Ascending aorta (tissue), 2 donors: ENCODE results near the gene ACOXL. TPM values are rescaled to one million over a fixed set of nuclear protein-coding genes. Genes with fewer than 3 reads are reported as not detected.

Source experiments
- DNase-seq, 2 donors: peaks; one replicate each; pipeline ENCODE4 v3.0.0-alpha.2; 2019; ENCODE audit warnings: low spot score in 2 of 2
- H3K27ac ChIP-seq, 2 donors: fragments of 200-600 bp; sonication (generic); one replicate each; pipeline ENCODE4 v1.5.1; 2016 to 2017; ENCODE audit warnings: mild to moderate bottlenecking in 1 of 2
- H3K27me3 ChIP-seq: fragments of 200-600 bp; sonication (generic); one replicate; pipeline ENCODE4 v1.5.1; 2017
- H3K36me3 ChIP-seq, 2 donors: fragments of 200-600 bp; sonication (generic); one replicate each; pipeline ENCODE4 v1.5.1; 2016
- H3K4me1 ChIP-seq, 2 donors: fragments of 200-600 bp; sonication (generic); one replicate each; pipeline ENCODE4 v1.5.1; 2016 to 2017; ENCODE audit warnings: mild to moderate bottlenecking in 1 of 2
- H3K4me3 ChIP-seq, 2 donors: fragments of 200-600 bp; sonication (generic); one replicate each; pipeline ENCODE4 v1.5.1; 2016 to 2017; ENCODE audit warnings: mild to moderate bottlenecking in 1 of 2
- H3K9me3 ChIP-seq, 2 donors: fragments of 200-600 bp; sonication (generic); one replicate each; pipeline ENCODE4 v1.5.1; 2016
- CTCF ChIP-seq, 3 experiments: fragments of 200-600 bp in 2 of 3; fragments of 450-650 bp in 1 of 3; sonication (generic) in 2 of 3; IDR thresholded peaks; one replicate each; pipeline ENCODE4 v1.5.1; 2016 to 2019; ENCODE audit warnings: antibody characterized with exemption in 3 of 3, mild to moderate bottlenecking in 1 of 3, moderate library complexity in 1 of 3
- intact Hi-C: fragments of 100-400 bp; cut with DNase I; formaldehyde crosslinking; loops from one replicate; pipeline ENCODE4 v1.15.1; 2023
- total RNA-seq: library from RNA; depleted of rRNA; stranded (reverse); fragments of >200 nt; gene quantifications from one replicate; pipeline ENCODE4 v1.1.0, GENCODE V29; 2016

The ACOXL gene
- total RNA-seq, 1 donor from 2014 or later, result not detected

GRCh38 chr2:110774701-110775100, 42.3 kb downstream of the ACOXL start:
- Histone ChIP-seq H3K9me3 (no peaks in the 10 kb centered on the region), H3K4me1 (peaks cover 0 to 12% of the 10 kb centered on the region in 2 donors), H3K4me3 (no peak overlapping the region), H3K27me3 (no peaks in the 10 kb centered on the region), H3K27ac (no peak overlapping the region), H3K36me3 (no peaks in the 10 kb centered on the region)
- no peak for TF ChIP-seq CTCF (IDR thresholded peaks at IDR 0.05)
- intact Hi-C loops, result no loop called here
- no peak for DNase-seq

- Histone ChIP-seq H3K4me3 (no peak overlapping the region), H3K9me3 (no peaks in the 10 kb centered on the region), H3K4me1 (peaks cover 0 to 12% of the 10 kb centered on the region in 2 donors), H3K36me3 (no peaks in the 10 kb centered on the region), H3K27ac (no peak overlapping the region), H3K27me3 (no peaks in the 10 kb centered on the region)
- no peak for DNase-seq
- intact Hi-C loops, result no loop called here
- TF ChIP-seq CTCF (IDR thresholded peaks at IDR 0.05), result no peak
Observed at GRCh38 chr2:110777531-110778311, 45.3 kb downstream of the ACOXL start.

- H3K9me3 ChIP-seq, result no peaks in the 10 kb centered on the region
- peaks cover 0 to 5% of the 10 kb centered on the region in 2 donors for H3K4me1 ChIP-seq
- intact Hi-C loops, result no loop called here
- no peak overlapping the region for H3K27ac ChIP-seq
- H3K36me3 ChIP-seq, result no peaks in the 10 kb centered on the region
- no peak overlapping the region for H3K4me3 ChIP-seq
- H3K27me3 ChIP-seq, result no peaks in the 10 kb centered on the region
- no peak for TF ChIP-seq CTCF (IDR thresholded peaks at IDR 0.05)
- no peak for DNase-seq
Observed at GRCh38 chr2:110780461-110780860, 48.1 kb downstream of the ACOXL start.

GRCh38 chr2:110783196-110783873, 51.0 kb downstream of the ACOXL start:
- Histone ChIP-seq H3K36me3 (no peaks in the 10 kb centered on the region), H3K27ac (no peak overlapping the region), H3K4me3 (no peak overlapping the region), H3K27me3 (no peaks in the 10 kb centered on the region), H3K4me1 (no peaks in the 10 kb centered on the region), H3K9me3 (no peaks in the 10 kb centered on the region)
- TF ChIP-seq CTCF (IDR thresholded peaks at IDR 0.05), result no peak
- DNase-seq, result no peak
- intact Hi-C loops, result no loop called here

- intact Hi-C loops, result no loop called here
- H3K36me3 ChIP-seq, result no peaks in the 10 kb centered on the region
- no peaks in the 10 kb centered on the region for H3K4me1 ChIP-seq
- H3K4me3 ChIP-seq, result no peak overlapping the region
- H3K27me3 ChIP-seq, result no peaks in the 10 kb centered on the region
- no peak for TF ChIP-seq CTCF (IDR thresholded peaks at IDR 0.05)
- H3K9me3 ChIP-seq, result no peaks in the 10 kb centered on the region
- no peak overlapping the region for H3K27ac ChIP-seq
- no peak for DNase-seq
Observed at GRCh38 chr2:110784047-110784631, 51.8 kb downstream of the ACOXL start.
